Skeletal muscle satellite cell (primary cell): ENCODE data around the gene BICDL1. TPM values are rescaled to one million over a fixed set of nuclear protein-coding genes. Genes with fewer than 3 reads are reported as not detected.

ENCODE experiments used
- H3K27me3 ChIP-seq: 2 replicates; pipeline ENCODE4 v1.7.0; 2013; ENCODE audit warnings: low read length; ENCODE audit not compliant: control insufficient read depth, insufficient read depth
- H3K36me3 ChIP-seq: 2 replicates; pipeline ENCODE4 v1.7.0; 2013; ENCODE audit warnings: mild to moderate bottlenecking, control low read depth, low read length; ENCODE audit not compliant: insufficient read depth
- H3K4me1 ChIP-seq: 2 replicates; pipeline ENCODE4 v1.7.0; 2013; ENCODE audit warnings: low read length; ENCODE audit not compliant: control insufficient read depth, insufficient read depth
- H3K4me2 ChIP-seq: 2 replicates; pipeline ENCODE4 v1.7.0; 2013; ENCODE audit warnings: mild to moderate bottlenecking, low read length
- H3K4me3 ChIP-seq: 2 replicates; pipeline ENCODE4 v1.7.0; 2013; ENCODE audit warnings: low read length
- H3K9ac ChIP-seq: 2 replicates; pipeline ENCODE4 v1.7.0; 2013; ENCODE audit warnings: mild to moderate bottlenecking, low read depth, low read length, moderate library complexity
- H3K9me3 ChIP-seq: replicated peaks from 2 replicates; pipeline ENCODE4 v1.7.0; 2013; ENCODE audit warnings: mild to moderate bottlenecking, control low read depth, low read length
- small RNA-seq: library from RNA; depleted of rRNA; stranded (forward); fragments of <200 nt; gene quantifications from one replicate; pipeline ENCODE3, GENCODE V24; 2012

The BICDL1 gene

DNA sequence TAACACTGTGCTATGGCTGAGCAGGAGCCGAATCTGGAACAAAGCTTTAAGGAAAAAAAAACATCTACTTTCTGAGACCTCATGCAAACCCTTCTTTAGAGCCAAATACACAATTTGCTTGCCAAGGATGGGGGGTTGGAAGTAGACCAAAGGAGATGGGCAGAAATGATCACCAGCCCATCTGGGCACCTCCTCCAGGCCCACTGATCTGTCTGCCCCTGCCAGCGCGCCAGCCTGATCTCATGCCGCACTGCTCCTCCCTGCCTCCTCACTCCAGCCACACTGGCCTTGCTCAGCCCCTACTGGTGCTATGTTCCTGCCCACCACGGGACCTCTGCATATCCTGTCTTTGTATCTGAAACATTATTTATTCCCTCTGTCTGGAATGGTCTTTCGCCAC is 152.3 kb downstream of the BICDL1 start:
- no peak overlapping the region for H3K9ac ChIP-seq
- H3K4me1 ChIP-seq, result peaks cover 6% of the 10 kb centered on the region
- H3K4me3 ChIP-seq, result no peak overlapping the region
- no peak overlapping the region for H3K4me2 ChIP-seq
- no peaks in the 10 kb centered on the region for H3K27me3 ChIP-seq
- H3K36me3 ChIP-seq, result peaks cover 87% of the 10 kb centered on the region
- H3K9me3 ChIP-seq, result no peaks in the 10 kb centered on the region

- H3K9ac ChIP-seq, result no peak overlapping the region
- no peak overlapping the region for H3K4me3 ChIP-seq
- no peak overlapping the region for H3K4me2 ChIP-seq
- peaks cover 88% of the 10 kb centered on the region for H3K36me3 ChIP-seq
- H3K9me3 ChIP-seq, result no peaks in the 10 kb centered on the region
- H3K27me3 ChIP-seq, result no peaks in the 10 kb centered on the region
- peaks cover 6% of the 10 kb centered on the region for H3K4me1 ChIP-seq
Observed at GRCh38 chr12:120142231-120142877, 153.3 kb downstream of the BICDL1 start.

Small RNA genes within 50 kb of the gene (small RNA-seq; reads per million reads assigned to genes)
- not detected for gene AC004812.1
